Liver (tissue), 3 donors: Measurements from ENCODE around the gene BTBD9.

Experiments
- ATF3 ChIP-seq: IDR thresholded peaks from 2 replicates; pipeline ENCODE4 v1.6.1; 2016; ENCODE audit warnings: antibody characterized with exemption
- CTCF ChIP-seq: fragments of 150-350 bp; IDR thresholded peaks from 2 replicates; pipeline ENCODE4 v1.5.1; 2017; ENCODE audit warnings: improper control_type of control experiment, low read depth, low read length; ENCODE audit not compliant: missing input control
- EGR1 ChIP-seq, 2 donors: IDR thresholded peaks; 2 replicates each; pipeline ENCODE4 v1.6.1; 2016 to 2018; ENCODE audit warnings: antibody characterized with exemption in 2 of 2, low read depth in 2 of 2
- GABPA ChIP-seq, 2 donors: IDR thresholded peaks in 1 of 2; conservative IDR thresholded peaks in 1 of 2; 2 replicates each; pipeline ENCODE4 v1.6.1; 2016; ENCODE audit warnings: antibody characterized with exemption in 2 of 2, mild to moderate bottlenecking in 1 of 2, moderate library complexity in 1 of 2
- JUND ChIP-seq, 2 donors: IDR thresholded peaks; 2 replicates each; pipeline ENCODE4 v1.6.1; 2016; ENCODE audit warnings: antibody characterized with exemption in 2 of 2
- MAX ChIP-seq: IDR thresholded peaks from 2 replicates; pipeline ENCODE4 v1.6.1; 2016; ENCODE audit warnings: antibody characterized with exemption
- RAD21 ChIP-seq, 2 donors: IDR thresholded peaks; 2 replicates each; pipeline ENCODE4 v1.6.1; 2016; ENCODE audit warnings: antibody characterized with exemption in 2 of 2, mild to moderate bottlenecking in 2 of 2
- REST ChIP-seq: IDR thresholded peaks from 2 replicates; pipeline ENCODE4 v1.6.1; 2016; ENCODE audit warnings: antibody characterized with exemption, mild to moderate bottlenecking
- SP1 ChIP-seq: IDR thresholded peaks from 2 replicates; pipeline ENCODE4 v1.6.1; 2018; ENCODE audit warnings: antibody characterized with exemption, mild to moderate bottlenecking
- YY1 ChIP-seq: IDR thresholded peaks from 2 replicates; pipeline ENCODE4 v1.6.1; 2016; ENCODE audit warnings: antibody characterized with exemption, mild to moderate bottlenecking
- donor health status: healthy.
- donor health status: healthy.

GRCh38 chr6:38423746-38424145 is 216.0 kb downstream of the BTBD9 start:
- TF ChIP-seq CTCF (no peak), SP1 (no peak), MAX (no peak), EGR1 (IDR thresholded peaks at IDR 0.05; ENCODE audit: low read depth in 2 of 2) (no peak), YY1 (no peak), JUND (IDR thresholded peaks at IDR 0.05) (no peak), ATF3 (no peak), RAD21 (IDR thresholded peaks at IDR 0.05) (no peak), REST (no peak), GABPA (IDR thresholded peaks at IDR 0.05 in 1 of 2, conservative IDR thresholded peaks at IDR 0.05 in 1 of 2) (no peak)
